Vagina (tissue), 2 donors: ENCODE measurements around the gene L1TD1. TPM values are rescaled to one million over a fixed set of nuclear protein-coding genes. Genes with fewer than 3 reads are reported as not detected.
"Not testable (repeated sequence)": the region's sequence is repeated elsewhere in the genome, so short reads cannot be mapped to it uniquely, and the experiment has no call there.

Experiments
- DNase-seq, 2 donors: peaks; one replicate each; pipeline ENCODE4 v3.0.0-alpha.2; 2017; ENCODE audit errors: extremely low spot score in 2 of 2
- H3K27ac ChIP-seq: fragments of 200-600 bp; sonication (generic); one replicate; pipeline ENCODE4 v1.5.1; 2019
- H3K27me3 ChIP-seq: fragments of 200-600 bp; sonication (generic); one replicate; pipeline ENCODE4 v1.5.1; 2019
- H3K36me3 ChIP-seq, 2 donors: fragments of 200-600 bp; sonication (generic); one replicate each; pipeline ENCODE4 v1.5.1; 2017 to 2019
- H3K4me1 ChIP-seq: fragments of 200-600 bp; sonication (generic); one replicate; pipeline ENCODE4 v1.5.1; 2019
- H3K4me3 ChIP-seq, 2 donors: fragments of 200-600 bp; sonication (generic); 1 replicate in 1 of 2; 2 replicates in 1 of 2; pipeline ENCODE4 v1.5.1; 2016 to 2019
- H3K9me3 ChIP-seq: fragments of 200-600 bp; sonication (generic); one replicate; pipeline ENCODE4 v1.5.1; 2019
- CTCF ChIP-seq, 3 experiments: fragments of 450-650 bp in 2 of 3; fragments of 200-600 bp in 1 of 3; sonication (generic) in 1 of 3; IDR thresholded peaks; one replicate each; pipeline ENCODE4 v1.5.1; 2017 to 2019; ENCODE audit warnings: antibody characterized with exemption in 3 of 3, mild to moderate bottlenecking in 2 of 3, moderate library complexity in 2 of 3
- POLR2A ChIP-seq, 2 donors: fragments of 450-650 bp; IDR thresholded peaks; one replicate each; pipeline ENCODE4 v1.6.1; 2017; ENCODE audit warnings: antibody characterized with exemption in 2 of 2, mild to moderate bottlenecking in 2 of 2, moderate library complexity in 2 of 2
- POLR2AphosphoS5 ChIP-seq, 2 donors: sonication (generic); formaldehyde crosslinking; IDR thresholded peaks; one replicate each; pipeline ENCODE4 v1.9.0; 2017; ENCODE audit warnings: antibody characterized with exemption in 2 of 2, mild to moderate bottlenecking in 2 of 2, low read depth in 1 of 2; ENCODE audit not compliant: insufficient read depth in 1 of 2
- intact Hi-C: fragments of 100-400 bp; cut with DNase I; formaldehyde crosslinking; loops from one replicate; pipeline ENCODE4 v1.15.1; 2023
- total RNA-seq: library from RNA; depleted of rRNA; stranded (reverse); fragments of >200 nt; gene quantifications from one replicate; pipeline ENCODE4 v1.2.3, GENCODE V29; 2016

Gene L1TD1
- total RNA-seq, 1 donor from 2014 or later: not detected

DNA sequence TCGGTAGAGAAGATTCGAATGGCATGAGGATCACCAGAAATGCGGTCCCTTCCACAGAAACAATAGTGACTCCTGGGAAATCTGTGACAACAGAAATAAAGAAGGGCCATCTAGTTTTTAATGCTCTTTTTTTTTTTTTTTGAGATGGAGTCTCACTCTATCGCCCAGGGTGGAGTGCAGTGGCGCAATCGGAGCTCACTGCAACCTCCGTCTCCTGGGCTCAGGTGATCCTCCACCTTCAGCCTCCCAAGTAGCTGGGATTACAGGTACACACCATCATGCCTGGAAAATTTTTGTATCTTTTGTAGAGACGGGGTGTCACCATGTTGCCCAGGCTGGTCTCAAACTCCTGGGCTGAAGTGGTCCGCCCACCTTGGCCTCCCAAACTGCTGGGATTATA is 43.9 kb downstream of the L1TD1 start:
- Histone ChIP-seq H3K27ac (no peak overlapping the region), H3K27me3 (no peaks in the 10 kb centered on the region), H3K36me3 (no peaks in the 10 kb centered on the region), H3K4me1 (peaks cover 12% of the 10 kb centered on the region), H3K4me3 (no peak overlapping the region), H3K9me3 (no peaks in the 10 kb centered on the region)
- intact Hi-C loops: no loop called here
- no peak for DNase-seq
- TF ChIP-seq POLR2A (IDR thresholded peaks at IDR 0.05) (no peak), POLR2AphosphoS5 (IDR thresholded peaks at IDR 0.05; ENCODE audit: insufficient read depth in 1 of 2, low read depth in 1 of 2) (no peak), CTCF (IDR thresholded peaks at IDR 0.05) (no peak)

DNA sequence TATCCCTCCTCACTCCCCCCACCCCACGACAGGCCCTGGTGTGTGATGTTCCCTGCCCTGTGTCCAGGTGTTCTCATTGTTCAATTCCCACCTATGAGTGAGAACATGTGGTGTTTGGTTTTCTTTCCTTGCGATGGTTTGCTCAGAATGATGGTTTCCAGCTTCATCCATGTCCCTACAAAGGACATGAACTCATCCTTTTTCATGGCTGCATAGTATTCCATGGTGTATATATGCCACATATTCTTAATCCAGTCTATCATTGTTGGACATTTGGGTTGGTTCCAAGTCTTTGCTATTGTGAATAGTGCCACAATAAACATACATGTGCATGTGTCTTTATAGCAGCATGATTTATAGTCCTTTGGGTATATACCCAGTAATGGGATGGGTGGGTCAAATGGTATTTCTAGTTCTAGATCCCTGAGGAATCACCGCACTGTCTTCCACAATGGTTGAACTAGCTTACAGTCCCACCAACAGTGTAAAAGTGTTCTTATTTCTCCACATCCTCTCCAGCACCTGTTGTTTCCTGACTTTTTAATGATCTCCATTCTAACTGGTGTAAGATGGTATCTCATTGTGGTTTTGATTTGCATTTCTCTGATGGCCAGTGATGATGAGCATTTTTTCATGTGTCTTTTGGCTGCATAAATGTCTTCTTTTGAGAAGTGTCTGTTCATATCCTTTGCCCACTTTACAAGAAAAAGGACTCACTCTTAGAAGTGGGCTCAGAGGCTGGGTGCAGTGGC is 45.2 kb downstream of the L1TD1 start:
- not testable (repeated sequence) for DNase-seq

DNA sequence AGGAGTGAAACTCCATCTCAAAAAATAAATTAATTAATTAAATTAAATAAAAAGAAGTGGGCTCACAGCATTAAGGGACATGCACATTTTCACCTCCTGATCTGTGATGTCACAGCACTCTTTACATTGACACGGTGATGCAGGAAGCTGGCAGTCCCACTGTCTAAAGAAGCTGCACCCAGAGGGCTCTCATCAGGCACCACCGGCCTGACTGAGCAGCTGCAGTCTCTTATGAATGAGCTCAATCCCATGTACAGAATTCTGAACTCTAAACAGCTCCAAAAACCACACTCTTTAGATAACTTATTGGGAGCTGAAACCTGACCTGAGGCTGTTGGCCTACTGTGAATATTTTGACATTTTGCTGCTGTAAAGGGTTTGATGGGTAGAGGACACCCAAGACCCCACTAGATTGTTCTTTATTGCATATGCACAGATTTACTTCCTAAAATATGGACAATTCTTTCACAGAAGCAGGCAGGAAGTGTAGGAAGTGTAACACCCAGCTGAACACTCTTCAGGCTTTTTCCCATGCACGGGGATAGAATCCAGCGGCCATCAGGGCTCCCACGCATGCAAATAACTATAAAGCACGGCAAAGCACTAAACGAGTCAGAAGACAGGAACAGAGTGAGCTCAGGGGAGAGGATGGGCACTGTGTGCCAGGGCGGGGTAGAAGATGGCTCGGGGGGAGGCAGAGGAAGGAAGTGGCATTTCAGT is 46.2 kb downstream of the L1TD1 start:
- no peak overlapping the region for H3K27ac ChIP-seq
- H3K4me3 ChIP-seq: no peak overlapping the region
- H3K9me3 ChIP-seq: no peaks in the 10 kb centered on the region
- peaks cover 12% of the 10 kb centered on the region for H3K4me1 ChIP-seq
- H3K27me3 ChIP-seq: no peaks in the 10 kb centered on the region
- DNase-seq: no peak
- H3K36me3 ChIP-seq: no peaks in the 10 kb centered on the region
- TF ChIP-seq POLR2AphosphoS5 (IDR thresholded peaks at IDR 0.05; ENCODE audit: insufficient read depth in 1 of 2, low read depth in 1 of 2) (no peak), CTCF (IDR thresholded peaks at IDR 0.05) (no peak), POLR2A (IDR thresholded peaks at IDR 0.05) (no peak)
- intact Hi-C loops: no loop called here

More for the DNA sequence above, 45.2 kb downstream of the L1TD1 start:
- H3K27ac ChIP-seq, H3K27me3 ChIP-seq, H3K36me3 ChIP-seq, intact Hi-C loops, H3K4me3 ChIP-seq, H3K9me3 ChIP-seq: not testable (repeated sequence)
- peaks cover 12% of the 10 kb centered on the region for H3K4me1 ChIP-seq

- Histone ChIP-seq H3K4me3 (no peak overlapping the region), H3K9me3 (no peaks in the 10 kb centered on the region), H3K27me3 (no peaks in the 10 kb centered on the region), H3K4me1 (peaks cover 12% of the 10 kb centered on the region), H3K36me3 (no peaks in the 10 kb centered on the region), H3K27ac (no peak overlapping the region)
- TF ChIP-seq CTCF (IDR thresholded peaks at IDR 0.05): no peak
- TF ChIP-seq POLR2A (IDR thresholded peaks at IDR 0.05): no peak
- no peak for TF ChIP-seq POLR2AphosphoS5 (IDR thresholded peaks at IDR 0.05; ENCODE audit: insufficient read depth in 1 of 2, low read depth in 1 of 2)
- no peak for DNase-seq
- intact Hi-C loops: no loop called here
Observed at GRCh38 chr1:62241371-62242131, 46.9 kb downstream of the L1TD1 start.

- H3K9me3 ChIP-seq, H3K27me3 ChIP-seq, H3K27ac ChIP-seq, intact Hi-C loops, H3K36me3 ChIP-seq, H3K4me3 ChIP-seq, DNase-seq: not testable (repeated sequence)
- peaks cover 12% of the 10 kb centered on the region for H3K4me1 ChIP-seq
Observed at GRCh38 chr1:62244380-62244779, 49.7 kb downstream of the L1TD1 start.
